HepG2 (cell line): Measurements from ENCODE around the gene NAA16. TPM values are rescaled to one million over a fixed set of nuclear protein-coding genes. Genes with fewer than 3 reads are reported as not detected.

Experiments
- ATAC-seq: fragments of 200-7000 bp; cut with Tn5 transposase; 3 replicates; pipeline ENCODE4 v1.9.1; 2020; ENCODE audit warnings: mild to moderate bottlenecking, moderate library complexity
- BruUV-seq: library from RNA; stranded (reverse); fragments of 400-500 nt; replicated peaks from 2 replicates; lab custom pipeline; 2021; lab: Mats Ljungman, UMichigan
- CTCF ChIA-PET: fragments of 300-600 bp; formaldehyde crosslinking; extraction: SDS; loops from one replicate; lab custom pipeline; 2021; ENCODE audit warnings: low total read pairs, inconsistent platforms, low intra/inter-chr PET ratio; lab: Yijun Ruan, JAX
- POLR2A ChIA-PET: fragments of 350-600 bp; sonication (Branson Sonifier 250); formaldehyde crosslinking; loops from one replicate; lab custom pipeline; 2020; ENCODE audit warnings: antibody characterized with exemption, inconsistent platforms; lab: Yijun Ruan, JAX
- DNase-seq: peaks from one replicate; pipeline ENCODE4 v3.0.0-alpha.2; 2015; ENCODE audit warnings: low spot score
- FAIRE-seq: peaks from 3 replicates; lab custom pipeline; 2011; peaks lifted over from hg19 to GRCh38; lab: Jason Lieb, UNC
- H2AFZ ChIP-seq: one replicate; pipeline ENCODE4 v1.6.1; 2011; ENCODE audit warnings: low read length, inconsistent platforms
- H3K27ac ChIP-seq: fragments of 300-600 bp; 3 replicates; pipeline ENCODE4 v1.8.0; 2011; ENCODE audit warnings: mixed run types, mild to moderate bottlenecking, mixed read lengths, low read length, inconsistent platforms; ENCODE audit not compliant: insufficient read depth; ENCODE audit errors: extremely low read length
- H3K27me3 ChIP-seq, 2 experiments: fragments of 200-600 bp in 1 of 2; 2 replicates in 1 of 2; 3 replicates in 1 of 2; pipeline versions ENCODE4 v1.6.0 to v1.8.0; 2011; ENCODE audit warnings: low read length in 2 of 2, mild to moderate bottlenecking in 2 of 2, moderate library complexity in 2 of 2, inconsistent platforms in 1 of 2; ENCODE audit not compliant: insufficient read depth in 2 of 2, control insufficient read depth in 1 of 2
- H3K36me3 ChIP-seq, 2 experiments: fragments of 200-600 bp in 1 of 2; replicated peaks in 1 of 2; 2 replicates in 1 of 2; 3 replicates in 1 of 2; pipeline versions ENCODE4 v1.5.1 to v1.8.0; 2011; ENCODE audit warnings: low read length in 2 of 2, inconsistent platforms in 1 of 2; ENCODE audit not compliant: insufficient read depth in 2 of 2, control insufficient read depth in 1 of 2
- H3K4me1 ChIP-seq: 2 replicates; pipeline ENCODE4 v1.5.1; 2012; ENCODE audit warnings: low read length, inconsistent platforms; ENCODE audit not compliant: insufficient read depth
- H3K4me2 ChIP-seq: 2 replicates; pipeline ENCODE4 v1.6.0; 2011; ENCODE audit warnings: low read depth, low read length, inconsistent platforms
- H3K4me3 ChIP-seq, 3 experiments: fragments of 200-600 bp in 1 of 3; sonication (generic), shearing (Covaris generic) in 1 of 3; replicated peaks in 1 of 3; 2 replicates each; pipeline ENCODE4 v1.5.1; 2011 to 2016; ENCODE audit warnings: low read length in 3 of 3, inconsistent platforms in 2 of 3, low read depth in 2 of 3, mild to moderate bottlenecking in 2 of 3, control low read depth in 1 of 3, mixed read lengths in 1 of 3; ENCODE audit not compliant: insufficient read depth in 1 of 3
- H3K79me2 ChIP-seq: one replicate; pipeline ENCODE4 v1.6.1; 2011; ENCODE audit warnings: low read length, inconsistent platforms; ENCODE audit not compliant: insufficient read depth
- H3K9ac ChIP-seq: 2 replicates; pipeline ENCODE4 v1.6.0; 2011; ENCODE audit warnings: mild to moderate bottlenecking, low read depth, low read length, inconsistent platforms; ENCODE audit not compliant: insufficient read depth
- H3K9me3 ChIP-seq: 2 replicates; pipeline ENCODE4 v1.5.1; 2012; ENCODE audit warnings: mild to moderate bottlenecking, low read length
- H4K20me1 ChIP-seq: 2 replicates; pipeline ENCODE4 v1.6.0; 2011; ENCODE audit warnings: inconsistent platforms, mild to moderate bottlenecking, low read length, moderate library complexity; ENCODE audit not compliant: insufficient read depth
- CEBPZ ChIP-seq: IDR thresholded peaks from 2 replicates; pipeline ENCODE4 v1.6.1; 2012; ENCODE audit warnings: low read length, improper control_type of control experiment
- GLI4 ChIP-seq: sonication (generic); formaldehyde crosslinking; IDR thresholded peaks from 2 replicates; pipeline ENCODE4 v1.5.1; 2020; ENCODE audit warnings: missing genetic modification reagents, mild to moderate bottlenecking, moderate library complexity, borderline replicate concordance
- GZF1 ChIP-seq: sonication (generic); formaldehyde crosslinking; IDR thresholded peaks from 2 replicates; pipeline ENCODE4 v1.5.1; 2020; ENCODE audit warnings: mild to moderate bottlenecking, missing genetic modification reagents
- JARID2 ChIP-seq: sonication (generic); formaldehyde crosslinking; IDR thresholded peaks from 2 replicates; pipeline ENCODE4 v1.8.1; 2023; ENCODE audit warnings: missing genetic modification reagents, inconsistent platforms; ENCODE audit not compliant: insufficient replicate concordance
- MYNN ChIP-seq: sonication (generic); formaldehyde crosslinking; IDR thresholded peaks from 2 replicates; pipeline ENCODE4 v1.4.0; 2020; ENCODE audit warnings: mild to moderate bottlenecking, low read depth, missing genetic modification reagents
- NR1H2 ChIP-seq: sonication (generic); formaldehyde crosslinking; IDR thresholded peaks from 2 replicates; pipeline ENCODE4 v1.8.1; 2022; ENCODE audit warnings: low read depth, missing genetic modification reagents, borderline replicate concordance
- NR2F1 ChIP-seq, 2 experiments: fragments of 450-650 bp in 1 of 2; formaldehyde crosslinking in 1 of 2; IDR thresholded peaks; 2 replicates each; pipeline versions ENCODE4 v1.5.0 to v1.6.1; 2016 to 2020; ENCODE audit warnings: mild to moderate bottlenecking in 1 of 2, missing compliant biosample characterization in 1 of 2, missing genetic modification reagents in 1 of 2, moderate library complexity in 1 of 2
- SMARCE1 ChIP-seq: fragments of 450-650 bp; IDR thresholded peaks from 2 replicates; pipeline ENCODE4 v1.6.1; 2017; ENCODE audit warnings: borderline replicate concordance
- YY1 ChIP-seq: IDR thresholded peaks from 2 replicates; pipeline ENCODE4 v1.6.1; 2011; ENCODE audit warnings: low read length, low read depth, moderate library complexity, mild to moderate bottlenecking; ENCODE audit not compliant: insufficient read depth, insufficient replicate concordance
- ZBTB39 ChIP-seq: sonication (generic); formaldehyde crosslinking; IDR thresholded peaks from 2 replicates; pipeline ENCODE4 v1.5.0; 2020; ENCODE audit warnings: missing genetic modification reagents
- ZBTB44 ChIP-seq: sonication (generic); formaldehyde crosslinking; IDR thresholded peaks from 2 replicates; pipeline ENCODE4 v1.4.0; 2020; ENCODE audit warnings: missing genetic modification reagents
- ZFP1 ChIP-seq: IDR thresholded peaks from 2 replicates; pipeline ENCODE4 v1.6.1; 2016
- ZNF296 ChIP-seq: sonication (generic); formaldehyde crosslinking; conservative IDR thresholded peaks from 2 replicates; pipeline ENCODE4 v1.5.0; 2020; ENCODE audit warnings: mild to moderate bottlenecking, missing genetic modification reagents
- ZNF432 ChIP-seq: sonication (generic); formaldehyde crosslinking; IDR thresholded peaks from 2 replicates; pipeline ENCODE4 v1.5.0; 2020; ENCODE audit warnings: missing genetic modification reagents, mild to moderate bottlenecking, borderline replicate concordance
- ZNF468 ChIP-seq: sonication (generic); formaldehyde crosslinking; IDR thresholded peaks from 2 replicates; pipeline ENCODE4 v1.8.0; 2022; ENCODE audit warnings: mild to moderate bottlenecking, moderate library complexity, missing genetic modification reagents
- ZNF550 ChIP-seq: sonication (generic); formaldehyde crosslinking; IDR thresholded peaks from 2 replicates; pipeline ENCODE4 v1.4.0; 2020; ENCODE audit warnings: mild to moderate bottlenecking, missing genetic modification reagents, borderline replicate concordance
- ZNF704 ChIP-seq: sonication (generic); formaldehyde crosslinking; IDR thresholded peaks from 2 replicates; pipeline ENCODE4 v1.8.1; 2023; ENCODE audit warnings: mild to moderate bottlenecking, inconsistent platforms, moderate library complexity, missing genetic modification reagents, borderline replicate concordance
- in situ Hi-C: cut with HindIII; loops from 2 replicates; pipeline ENCODE4 v1.10.0; 2017; ENCODE audit warnings: low pct_unique_long_range_greater_than_20kb; ENCODE audit not compliant: extremely low pct_ligation_motif_present
- intact Hi-C: fragments of 100-400 bp; cut with micrococcal nuclease; formaldehyde crosslinking; loops from one replicate; pipeline ENCODE4 v1.10.0; 2022; ENCODE audit not compliant: unreplicated experiment
- polyA plus RNA-seq, 8 experiments: library from polyadenylated mRNA; depleted of rRNA in 3 of 8; stranded (reverse) in 7 of 8; unstranded in 1 of 8; fragments of >200 nt; fragmentation: Illumina TruSeq in 4 of 8; extraction: Trizol in 4 of 8; gene quantifications; 2 replicates each; pipeline versions ENCODE4 v1.2.1 to v1.2.3, GENCODE V29; 2011 to 2016; ENCODE audit warnings: low read depth in 4 of 8, missing spikeins in 1 of 8, mixed read lengths in 1 of 8; ENCODE audit not compliant: insufficient read depth in 1 of 8
- total RNA-seq, 5 experiments: library from RNA; depleted of rRNA; stranded (reverse); fragments of >200 nt; fragmentation: Illumina TruSeq; extraction: Trizol; gene quantifications; 2 replicates each; pipeline ENCODE4 v1.2.3, GENCODE V29; 2016; ENCODE audit warnings: low read depth in 1 of 5

The NAA16 gene
- total and polyA plus RNA-seq, 2 of the 13 experiments (the other 11 are each of a cell fraction or from before 2014, with no cell fraction given) = 9.2 to 15.1 TPM

GRCh38 chr13:41267106-41267505 lies 44.0 kb upstream of the NAA16 start:
- no peaks in the 10 kb centered on the region for H3K36me3 ChIP-seq
- in situ Hi-C loops = no loop called here
- H3K27ac ChIP-seq = no peak overlapping the region
- no peak overlapping the region for H2AFZ ChIP-seq
- peaks cover 22% of the 10 kb centered on the region for H3K4me1 ChIP-seq
- ATAC-seq = no peak
- H3K27me3 ChIP-seq = no peaks in the 10 kb centered on the region; a peak in 1 of 5 replicates
- intact Hi-C loops = no loop called here
- H3K79me2 ChIP-seq = peaks cover 8% of the 10 kb centered on the region
- no peaks in the 10 kb centered on the region for H4K20me1 ChIP-seq
- no peak overlapping the region for H3K4me3 ChIP-seq
- no peak overlapping the region for H3K4me2 ChIP-seq
- ChIA-PET CTCF (no interaction called here), POLR2A (no interaction called here)
- BruUV-seq = no TSS peak
- FAIRE-seq = no peak
- no peak for TF ChIP-seq SMARCE1
- no peak for TF ChIP-seq CEBPZ
- no peak for TF ChIP-seq ZBTB39 (CRISPR knock-in tag)
- TF ChIP-seq ZNF468 = no peak
- no peak for TF ChIP-seq ZNF432 (CRISPR knock-in tag)
- TF ChIP-seq JARID2 (CRISPR knock-in tag) = no peak
- TF ChIP-seq GLI4 (CRISPR knock-in tag) = no peak
- no peak for TF ChIP-seq ZNF704 (CRISPR knock-in tag)
- no peak for TF ChIP-seq MYNN (CRISPR knock-in tag)
- TF ChIP-seq GZF1 (CRISPR knock-in tag) = no peak
- no peak for TF ChIP-seq ZFP1 (CRISPR knock-in tag)
- no peak for TF ChIP-seq ZNF550 (CRISPR knock-in tag)
- no peak for TF ChIP-seq ZNF296 (CRISPR knock-in tag)
- TF ChIP-seq NR1H2 = no peak
- no peak for TF ChIP-seq YY1
- TF ChIP-seq NR2F1 (CRISPR knock-in tag; IDR thresholded peaks at IDR 0.05) = no peak
- no peak for TF ChIP-seq ZBTB44 (CRISPR knock-in tag)
- DNase-seq = no peak
- H3K9ac ChIP-seq = no peak overlapping the region
- peaks cover 26% of the 10 kb centered on the region for H3K9me3 ChIP-seq
